PC-9 (cell line): Measurements from ENCODE around the gene DPP10.

Experiments used
- CTCF ChIP-seq: fragments of 200-600 bp; sonication (generic); conservative IDR thresholded peaks from 2 replicates; pipeline ENCODE4 v1.6.1; 2017; ENCODE audit warnings: mixed run types, antibody characterized with exemption, mild to moderate bottlenecking, moderate library complexity
- EZH2 ChIP-seq: fragments of 200-600 bp; sonication (generic); IDR thresholded peaks from 2 replicates; pipeline ENCODE4 v1.8.0; 2017; ENCODE audit warnings: antibody characterized with exemption, low read depth

DNA sequence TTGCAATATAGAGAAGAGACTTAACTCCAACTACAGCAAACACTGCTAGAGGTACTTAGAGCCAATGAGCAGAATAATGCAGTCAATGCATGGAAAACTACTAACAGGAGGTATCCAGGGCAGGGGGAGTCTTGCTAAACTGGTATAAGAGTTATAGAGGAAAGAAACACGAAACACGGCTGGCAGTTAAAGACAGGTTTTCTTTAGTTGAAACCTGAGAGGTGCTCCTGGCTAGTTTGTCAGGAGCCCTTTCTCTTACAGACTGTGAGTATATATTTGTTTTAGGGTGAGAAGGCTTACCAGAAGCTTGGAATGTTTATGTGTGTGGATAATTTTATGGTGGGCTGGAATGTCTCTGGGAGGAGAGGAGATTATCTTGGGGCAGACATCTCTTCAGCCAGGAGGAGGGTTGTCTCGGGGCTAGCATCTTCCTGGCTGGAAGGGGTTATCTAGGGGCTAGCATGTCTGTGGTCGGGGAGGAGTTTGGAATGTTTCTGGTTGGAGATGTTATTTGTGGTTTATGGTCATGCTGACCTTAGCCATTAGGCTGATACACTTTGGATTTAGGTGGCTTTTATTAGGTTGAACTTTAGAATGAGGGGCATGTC is 1048.8 kb downstream of the DPP10 start:
- no peak for TF ChIP-seq CTCF
- TF ChIP-seq EZH2, result no peak
